ENCODE results near the gene GAPT.
A peak's percentile ranks its signal among the peaks of the same experiment; 100 is the strongest.

Gene GAPT

GRCh38 chr5:58460732-58461286, 30.4 kb upstream of the GAPT start:
- DNase-seq (ENCODE audit: low read depth, low spot score) = peak; percentile 67

- DNase-seq (ENCODE audit: low read depth, low spot score) = no peak
Observed at GRCh38 chr5:58462154-58462553, 29.1 kb upstream of the GAPT start.

GRCh38 chr5:58462623-58463230, 28.5 kb upstream of the GAPT start:
- peak; percentile 33 for DNase-seq (ENCODE audit: low read depth, low spot score)

- peak; percentile 17 for DNase-seq (ENCODE audit: low read depth, low spot score)
Observed at GRCh38 chr5:58466939-58467338, 24.3 kb upstream of the GAPT start.

- no peak for DNase-seq (ENCODE audit: low read depth, low spot score)
Observed at GRCh38 chr5:58469896-58470295, 21.3 kb upstream of the GAPT start.

GRCh38 chr5:58475404-58475803, 15.8 kb upstream of the GAPT start:
- no peak for DNase-seq (ENCODE audit: low read depth, low spot score)

- DNase-seq (ENCODE audit: low read depth, low spot score) = no peak
Observed at GRCh38 chr5:58477760-58478376, 13.4 kb upstream of the GAPT start.

- DNase-seq (ENCODE audit: low read depth, low spot score) = no peak
Observed at GRCh38 chr5:58481066-58481676, 10.1 kb upstream of the GAPT start.

- no peak for DNase-seq (ENCODE audit: low read depth, low spot score)
Observed at GRCh38 chr5:58481828-58482227, 9.4 kb upstream of the GAPT start.

GRCh38 chr5:58482536-58482935, 8.7 kb upstream of the GAPT start:
- no peak for DNase-seq (ENCODE audit: low read depth, low spot score)

GRCh38 chr5:58484505-58484904, 6.7 kb upstream of the GAPT start:
- no peak for DNase-seq (ENCODE audit: low read depth, low spot score)

GRCh38 chr5:58486290-58486689, 4.9 kb upstream of the GAPT start:
- DNase-seq (ENCODE audit: low read depth, low spot score) = no peak

- DNase-seq (ENCODE audit: low read depth, low spot score) = no peak
Observed at GRCh38 chr5:58490402-58491050, 709 bp upstream of the GAPT start.

- DNase-seq (ENCODE audit: low read depth, low spot score) = no peak
Observed at GRCh38 chr5:58493141-58493540, 1.9 kb downstream of the GAPT start.

- no peak for DNase-seq (ENCODE audit: low read depth, low spot score)
Observed at GRCh38 chr5:58496488-58496887, 5.3 kb downstream of the GAPT start.

- no peak for DNase-seq (ENCODE audit: low read depth, low spot score)
Observed at GRCh38 chr5:58497386-58497785, 6.2 kb downstream of the GAPT start.

GRCh38 chr5:58497921-58498320, 6.7 kb downstream of the GAPT start:
- no peak for DNase-seq (ENCODE audit: low read depth, low spot score)

- DNase-seq (ENCODE audit: low read depth, low spot score) = peak; percentile 3
Observed at GRCh38 chr5:58498340-58498942, 7.2 kb downstream of the GAPT start.

GRCh38 chr5:58499231-58499630, 8.0 kb downstream of the GAPT start:
- no peak for DNase-seq (ENCODE audit: low read depth, low spot score)

- DNase-seq (ENCODE audit: low read depth, low spot score) = no peak
Observed at GRCh38 chr5:58499941-58500340, 8.7 kb downstream of the GAPT start.

GRCh38 chr5:58501778-58502417, 10.7 kb downstream of the GAPT start:
- DNase-seq (ENCODE audit: low read depth, low spot score) = no peak
